SH-SY5Y (cell line): ENCODE results near the gene CSF1.

ENCODE experiments used
- GATA2 ChIP-seq: IDR thresholded peaks from 2 replicates; pipeline ENCODE4 v1.6.1; 2011; ENCODE audit warnings: mild to moderate bottlenecking, low read depth, low read length
- GATA3 ChIP-seq: IDR thresholded peaks from 2 replicates; pipeline ENCODE4 v1.6.1; 2011; ENCODE audit warnings: low read depth, mild to moderate bottlenecking, low read length, moderate library complexity

GRCh38 chr1:109919303-109919702 is 8.7 kb downstream of the CSF1 start:
- TF ChIP-seq GATA2 (no peak), GATA3 (no peak)
